Measurements from ENCODE around the gene POLRMT. TPM values are rescaled to one million over a fixed set of nuclear protein-coding genes. Genes with fewer than 3 reads are reported as not detected.
"Not testable (repeated sequence)": the region's sequence is repeated elsewhere in the genome, so short reads cannot be mapped to it uniquely, and the experiment has no call there.

POLRMT gene
- total RNA-seq, 3 donors from 2014 or later, result 21.9 to 34.7 (median 28.2) TPM

DNA sequence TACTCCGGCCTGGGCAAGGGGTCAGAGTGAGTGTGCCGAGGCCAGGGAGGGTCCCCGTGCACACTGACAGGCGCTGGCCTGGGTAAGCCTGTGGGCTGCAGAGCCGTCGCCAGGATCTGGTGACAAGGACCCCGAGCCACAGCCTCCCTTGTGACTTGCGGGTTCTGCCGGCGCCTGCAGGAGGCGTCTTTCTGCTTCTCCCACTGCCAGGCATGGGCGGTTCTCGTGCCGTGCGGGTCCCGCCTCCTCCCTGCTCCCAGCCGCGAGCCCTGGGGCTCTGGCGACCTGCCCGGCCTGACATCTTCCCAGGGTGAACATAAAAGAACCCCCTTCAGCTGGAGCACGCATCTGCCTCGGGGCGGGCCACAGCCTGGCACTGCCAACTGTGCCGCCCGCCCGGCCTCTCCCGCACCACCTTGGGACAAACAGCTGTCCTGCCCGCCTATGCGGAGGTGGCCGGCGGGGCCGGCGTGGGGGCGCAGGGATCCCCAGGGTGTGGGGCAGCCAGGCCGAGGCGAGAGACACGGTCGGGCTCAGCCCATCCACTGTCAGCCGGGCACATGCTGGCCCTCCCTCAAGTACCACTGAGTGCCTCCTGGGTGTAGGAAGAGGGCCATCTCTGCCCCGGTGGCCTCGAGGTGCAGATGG, 45.1 kb downstream of the POLRMT start:
- intact Hi-C loops (cut with DNase I; ENCODE audit: low total_unique reads), result no loop called here
- H3K4me1 ChIP-seq, result peaks cover 6 to 7% of the 10 kb centered on the region in 2 donors
- no peaks in the 10 kb centered on the region for H3K9me3 ChIP-seq
- peaks cover 17 to 53% of the 10 kb centered on the region in 2 donors for H3K27me3 ChIP-seq
- DNase-seq (ENCODE audit: low spot score in 2 of 2), result peak; percentile 52 to 84
- no peak for TF ChIP-seq POLR2A (IDR thresholded peaks at IDR 0.05)
- TF ChIP-seq, protein P1, sequence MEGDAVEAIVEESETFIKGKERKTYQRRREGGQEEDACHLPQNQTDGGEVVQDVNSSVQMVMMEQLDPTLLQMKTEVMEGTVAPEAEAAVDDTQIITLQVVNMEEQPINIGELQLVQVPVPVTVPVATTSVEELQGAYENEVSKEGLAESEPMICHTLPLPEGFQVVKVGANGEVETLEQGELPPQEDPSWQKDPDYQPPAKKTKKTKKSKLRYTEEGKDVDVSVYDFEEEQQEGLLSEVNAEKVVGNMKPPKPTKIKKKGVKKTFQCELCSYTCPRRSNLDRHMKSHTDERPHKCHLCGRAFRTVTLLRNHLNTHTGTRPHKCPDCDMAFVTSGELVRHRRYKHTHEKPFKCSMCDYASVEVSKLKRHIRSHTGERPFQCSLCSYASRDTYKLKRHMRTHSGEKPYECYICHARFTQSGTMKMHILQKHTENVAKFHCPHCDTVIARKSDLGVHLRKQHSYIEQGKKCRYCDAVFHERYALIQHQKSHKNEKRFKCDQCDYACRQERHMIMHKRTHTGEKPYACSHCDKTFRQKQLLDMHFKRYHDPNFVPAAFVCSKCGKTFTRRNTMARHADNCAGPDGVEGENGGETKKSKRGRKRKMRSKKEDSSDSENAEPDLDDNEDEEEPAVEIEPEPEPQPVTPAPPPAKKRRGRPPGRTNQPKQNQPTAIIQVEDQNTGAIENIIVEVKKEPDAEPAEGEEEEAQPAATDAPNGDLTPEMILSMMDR (IDR thresholded peaks at IDR 0.05), result peak in 2 of 3 donors; percentile 22 to 52
- H3K4me3 ChIP-seq, result peak overlapping the region in 1 of 3 donors; percentile 26
- no peak overlapping the region for H3K27ac ChIP-seq
- H3K36me3 ChIP-seq, result no peaks in the 10 kb centered on the region

DNA sequence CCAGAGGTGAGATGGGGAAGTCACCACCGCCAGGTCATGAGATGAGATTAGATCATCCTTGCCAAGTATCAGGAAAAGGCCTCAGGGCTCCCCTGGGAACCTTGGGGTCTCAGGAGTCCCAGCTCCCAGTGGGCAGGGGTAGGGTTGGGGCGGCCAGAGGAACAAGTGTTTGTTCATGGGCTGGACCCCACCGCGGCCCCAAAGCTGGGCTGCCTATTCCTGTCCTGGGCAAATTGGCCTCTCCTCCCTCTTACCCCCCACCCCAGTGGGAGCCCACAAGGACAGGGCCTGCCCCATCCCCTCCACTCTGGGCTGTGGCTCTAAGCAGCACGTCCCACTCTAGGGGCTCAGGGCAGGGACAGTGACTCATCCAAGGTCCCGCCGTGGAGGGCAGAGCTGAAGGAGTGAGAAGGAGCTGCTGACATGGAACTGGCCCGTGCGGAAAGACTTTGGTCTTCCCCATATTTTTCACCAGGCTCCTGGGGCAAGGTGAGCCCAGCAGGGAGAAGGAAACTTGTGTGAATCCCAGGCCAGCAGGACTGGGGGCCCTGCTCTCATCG, 47.7 kb downstream of the POLRMT start:
- intact Hi-C loops (cut with DNase I; ENCODE audit: low total_unique reads), result no loop called here

DNA sequence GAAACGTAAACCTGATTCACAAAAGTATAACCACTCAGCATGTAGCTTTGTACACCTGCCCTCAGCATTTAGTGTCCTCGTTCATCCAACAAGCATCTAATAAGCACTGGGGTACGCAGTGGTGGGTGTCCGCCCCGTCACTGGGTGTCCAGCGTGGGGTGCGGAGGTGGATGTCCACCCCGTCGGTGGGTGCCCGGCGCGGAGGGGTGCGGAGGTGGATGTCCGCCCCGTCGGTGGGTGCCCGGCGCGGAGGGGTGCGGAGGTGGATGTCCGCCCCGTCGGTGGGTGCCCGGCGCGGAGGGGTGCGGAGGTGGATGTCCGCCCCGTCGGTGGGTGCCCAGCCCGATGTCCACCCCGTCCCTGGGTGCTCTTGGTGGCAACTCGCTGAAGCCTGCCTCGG, 48.2 kb downstream of the POLRMT start:
- H3K9me3 ChIP-seq; intact Hi-C loops (cut with DNase I; ENCODE audit: low total_unique reads); H3K4me1 ChIP-seq; H3K36me3 ChIP-seq; DNase-seq (ENCODE audit: low spot score in 2 of 2); H3K27ac ChIP-seq; H3K4me3 ChIP-seq: not testable (repeated sequence)
- H3K27me3 ChIP-seq, result peaks cover 0 to 24% of the 10 kb centered on the region in 2 donors

More for the DNA sequence above, 47.7 kb downstream of the POLRMT start:
- Histone ChIP-seq H3K4me3 (no peak overlapping the region), H3K27me3 (peaks cover 4 to 28% of the 10 kb centered on the region in 2 donors), H3K4me1 (peaks cover 5 to 7% of the 10 kb centered on the region in 2 donors), H3K9me3 (no peaks in the 10 kb centered on the region), H3K36me3 (no peaks in the 10 kb centered on the region), H3K27ac (no peak overlapping the region)
- TF ChIP-seq, protein P1 (IDR thresholded peaks at IDR 0.05), result no peak
- TF ChIP-seq POLR2A (IDR thresholded peaks at IDR 0.05), result no peak
- no peak for TF ChIP-seq POLR2AphosphoS5 (IDR thresholded peaks at IDR 0.05)
- no peak for DNase-seq (ENCODE audit: low spot score in 2 of 2)

DNA sequence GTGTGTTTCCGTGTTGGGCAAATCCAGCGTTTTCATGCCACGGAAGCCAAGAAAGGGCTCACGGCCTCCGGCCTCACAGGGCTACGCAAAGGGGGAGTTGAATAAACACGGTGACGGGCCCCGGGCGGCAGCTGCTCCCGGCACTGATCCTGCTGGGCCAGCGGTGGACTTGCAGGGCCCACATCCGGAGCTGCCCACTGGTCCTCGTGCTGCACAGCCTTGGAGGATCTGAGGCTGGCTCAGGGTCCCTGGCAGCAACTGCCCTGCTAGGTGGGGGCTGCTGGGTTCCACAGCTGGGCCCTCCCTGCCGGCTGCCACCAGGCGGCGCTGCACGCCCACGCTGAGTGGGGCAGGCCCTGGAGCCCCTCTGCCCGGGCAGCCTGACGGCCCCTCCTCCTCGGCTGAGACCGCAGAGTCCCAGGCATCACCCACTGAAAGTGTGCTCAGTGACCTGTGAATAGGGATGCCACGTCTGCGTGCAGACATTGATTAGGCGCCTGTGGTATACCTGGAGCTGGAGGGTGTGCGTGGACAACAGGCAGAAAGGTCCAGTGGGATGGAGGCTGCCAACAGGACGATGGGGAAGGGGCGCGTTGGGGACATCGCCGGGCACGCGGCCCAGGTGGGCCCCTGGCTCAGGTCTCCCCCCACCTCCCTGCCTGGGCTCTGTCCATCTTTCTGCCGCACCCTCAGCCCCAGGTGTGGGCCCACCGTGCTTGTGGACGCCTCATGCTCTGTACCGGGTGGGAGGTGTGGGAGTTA, 48.9 kb downstream of the POLRMT start:
- TF ChIP-seq, protein P1 (IDR thresholded peaks at IDR 0.05), result peak; percentile 45 to 72 (median 63)
- no peak for TF ChIP-seq POLR2AphosphoS5 (IDR thresholded peaks at IDR 0.05)
- TF ChIP-seq POLR2A (IDR thresholded peaks at IDR 0.05), result no peak
- Histone ChIP-seq H3K36me3 (no peaks in the 10 kb centered on the region), H3K27ac (no peak overlapping the region), H3K4me1 (peaks cover 0 to 7% of the 10 kb centered on the region in 2 donors), H3K27me3 (peaks cover 0 to 23% of the 10 kb centered on the region in 2 donors), H3K9me3 (no peaks in the 10 kb centered on the region), H3K4me3 (no peak overlapping the region)
- DNase-seq (ENCODE audit: low spot score in 2 of 2), result no peak
- intact Hi-C loops (cut with DNase I; ENCODE audit: low total_unique reads), result no loop called here

DNA sequence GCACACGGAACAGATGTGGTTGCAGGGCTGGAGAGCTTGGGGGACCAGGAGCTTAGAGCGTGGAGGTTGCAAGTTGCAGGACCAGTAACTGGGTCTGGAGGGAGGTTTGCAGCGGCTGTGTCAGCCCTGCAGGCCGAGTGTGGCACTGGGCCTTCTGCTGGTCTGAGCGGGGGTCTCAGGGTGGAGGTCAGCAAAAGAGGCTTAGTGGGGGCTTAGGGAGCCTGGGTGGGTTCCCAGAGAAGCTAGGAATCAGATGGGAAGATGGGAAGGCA, 49.4 kb downstream of the POLRMT start:
- TF ChIP-seq POLR2AphosphoS5 (IDR thresholded peaks at IDR 0.05), result no peak
- TF ChIP-seq, protein P1 (IDR thresholded peaks at IDR 0.05), result no peak
- no peak for TF ChIP-seq POLR2A (IDR thresholded peaks at IDR 0.05)
- intact Hi-C loops (cut with DNase I; ENCODE audit: low total_unique reads), result no loop called here
- no peak overlapping the region for H3K27ac ChIP-seq
- H3K9me3 ChIP-seq, result no peaks in the 10 kb centered on the region
- DNase-seq (ENCODE audit: low spot score in 2 of 2), result no peak
- H3K4me1 ChIP-seq, result peaks cover 0 to 7% of the 10 kb centered on the region in 2 donors
- H3K36me3 ChIP-seq, result no peaks in the 10 kb centered on the region
- peaks cover 0 to 18% of the 10 kb centered on the region in 2 donors for H3K27me3 ChIP-seq
- H3K4me3 ChIP-seq, result no peak overlapping the region

Measured in breast epithelium (tissue), 4 donors.